HepG2 (cell line): ENCODE data around the gene RUSF1. TPM values are rescaled to one million over a fixed set of nuclear protein-coding genes. Genes with fewer than 3 reads are reported as not detected.

ENCODE experiments used
- ATAC-seq: fragments of 200-7000 bp; cut with Tn5 transposase; 3 replicates; pipeline ENCODE4 v1.9.1; 2020; ENCODE audit warnings: mild to moderate bottlenecking, moderate library complexity
- BruUV-seq: library from RNA; stranded (reverse); fragments of 400-500 nt; replicated peaks from 2 replicates; lab custom pipeline; 2021; lab: Mats Ljungman, UMichigan
- CTCF ChIA-PET: fragments of 300-600 bp; formaldehyde crosslinking; extraction: SDS; loops from one replicate; lab custom pipeline; 2021; ENCODE audit warnings: low total read pairs, inconsistent platforms, low intra/inter-chr PET ratio; lab: Yijun Ruan, JAX
- POLR2A ChIA-PET: fragments of 350-600 bp; sonication (Branson Sonifier 250); formaldehyde crosslinking; loops from one replicate; lab custom pipeline; 2020; ENCODE audit warnings: antibody characterized with exemption, inconsistent platforms; lab: Yijun Ruan, JAX
- DNase-seq: peaks from one replicate; pipeline ENCODE4 v3.0.0-alpha.2; 2015; ENCODE audit warnings: low spot score
- FAIRE-seq: peaks from 3 replicates; lab custom pipeline; 2011; peaks lifted over from hg19 to GRCh38; lab: Jason Lieb, UNC
- H2AFZ ChIP-seq: one replicate; pipeline ENCODE4 v1.6.1; 2011; ENCODE audit warnings: low read length, inconsistent platforms
- H3K27ac ChIP-seq: fragments of 300-600 bp; 3 replicates; pipeline ENCODE4 v1.8.0; 2011; ENCODE audit warnings: mixed run types, mild to moderate bottlenecking, mixed read lengths, low read length, inconsistent platforms; ENCODE audit not compliant: insufficient read depth; ENCODE audit errors: extremely low read length
- H3K27me3 ChIP-seq, 2 experiments: fragments of 200-600 bp in 1 of 2; 2 replicates in 1 of 2; 3 replicates in 1 of 2; pipeline versions ENCODE4 v1.6.0 to v1.8.0; 2011; ENCODE audit warnings: low read length in 2 of 2, mild to moderate bottlenecking in 2 of 2, moderate library complexity in 2 of 2, inconsistent platforms in 1 of 2; ENCODE audit not compliant: insufficient read depth in 2 of 2, control insufficient read depth in 1 of 2
- H3K36me3 ChIP-seq, 2 experiments: fragments of 200-600 bp in 1 of 2; replicated peaks in 1 of 2; 2 replicates in 1 of 2; 3 replicates in 1 of 2; pipeline versions ENCODE4 v1.5.1 to v1.8.0; 2011; ENCODE audit warnings: low read length in 2 of 2, inconsistent platforms in 1 of 2; ENCODE audit not compliant: insufficient read depth in 2 of 2, control insufficient read depth in 1 of 2
- H3K4me1 ChIP-seq: 2 replicates; pipeline ENCODE4 v1.5.1; 2012; ENCODE audit warnings: low read length, inconsistent platforms; ENCODE audit not compliant: insufficient read depth
- H3K4me2 ChIP-seq: 2 replicates; pipeline ENCODE4 v1.6.0; 2011; ENCODE audit warnings: low read depth, low read length, inconsistent platforms
- H3K4me3 ChIP-seq, 3 experiments: fragments of 200-600 bp in 1 of 3; sonication (generic), shearing (Covaris generic) in 1 of 3; replicated peaks in 1 of 3; 2 replicates each; pipeline ENCODE4 v1.5.1; 2011 to 2016; ENCODE audit warnings: low read length in 3 of 3, inconsistent platforms in 2 of 3, low read depth in 2 of 3, mild to moderate bottlenecking in 2 of 3, control low read depth in 1 of 3, mixed read lengths in 1 of 3; ENCODE audit not compliant: insufficient read depth in 1 of 3
- H3K79me2 ChIP-seq: one replicate; pipeline ENCODE4 v1.6.1; 2011; ENCODE audit warnings: low read length, inconsistent platforms; ENCODE audit not compliant: insufficient read depth
- H3K9ac ChIP-seq: 2 replicates; pipeline ENCODE4 v1.6.0; 2011; ENCODE audit warnings: mild to moderate bottlenecking, low read depth, low read length, inconsistent platforms; ENCODE audit not compliant: insufficient read depth
- H3K9me3 ChIP-seq: 2 replicates; pipeline ENCODE4 v1.5.1; 2012; ENCODE audit warnings: mild to moderate bottlenecking, low read length
- H4K20me1 ChIP-seq: 2 replicates; pipeline ENCODE4 v1.6.0; 2011; ENCODE audit warnings: inconsistent platforms, mild to moderate bottlenecking, low read length, moderate library complexity; ENCODE audit not compliant: insufficient read depth
- AGO1 ChIP-seq: fragments of 200-400 bp; formaldehyde crosslinking; IDR thresholded peaks from 2 replicates; pipeline ENCODE4 v1.6.1; 2017; ENCODE audit warnings: mild to moderate bottlenecking, low read depth, low read length, moderate library complexity; ENCODE audit not compliant: poor library complexity, severe bottlenecking
- ARID2 ChIP-seq: sonication (generic); formaldehyde crosslinking; IDR thresholded peaks from 2 replicates; pipeline ENCODE4 v1.8.1; 2022; ENCODE audit warnings: mild to moderate bottlenecking, missing genetic modification reagents, borderline replicate concordance
- ASH2L ChIP-seq: fragments of 300-600, 200-600 bp; sonication (generic); IDR thresholded peaks from 2 replicates; pipeline ENCODE4 v1.7.0; 2017; ENCODE audit warnings: low read depth, mild to moderate bottlenecking, moderate library complexity, mixed read lengths, low read length; ENCODE audit not compliant: insufficient read length
- CEBPB ChIP-seq: IDR thresholded peaks from 2 replicates; pipeline ENCODE4 v1.6.1; 2011; ENCODE audit warnings: low read depth, low read length, improper control_type of control experiment, borderline replicate concordance
- GMEB2 ChIP-seq: IDR thresholded peaks from 2 replicates; pipeline ENCODE4 v1.6.1; 2016; ENCODE audit warnings: missing biosample characterization, missing genetic modification reagents, low read depth
- JARID2 ChIP-seq: sonication (generic); formaldehyde crosslinking; IDR thresholded peaks from 2 replicates; pipeline ENCODE4 v1.8.1; 2023; ENCODE audit warnings: missing genetic modification reagents, inconsistent platforms; ENCODE audit not compliant: insufficient replicate concordance
- NFKB2 ChIP-seq: sonication (generic); formaldehyde crosslinking; IDR thresholded peaks from 2 replicates; pipeline ENCODE4 v1.4.0; 2020; ENCODE audit warnings: missing genetic modification reagents, borderline replicate concordance
- PHF21A ChIP-seq: sonication (generic); formaldehyde crosslinking; IDR thresholded peaks from 2 replicates; pipeline ENCODE4 v1.5.0; 2020; ENCODE audit warnings: mild to moderate bottlenecking, missing genetic modification reagents
- POLR2A ChIP-seq, 2 experiments: IDR thresholded peaks; 2 replicates each; pipeline ENCODE4 v1.6.1; 2011; ENCODE audit warnings: low read depth in 2 of 2, low read length in 2 of 2, mild to moderate bottlenecking in 1 of 2, moderate library complexity in 1 of 2; ENCODE audit not compliant: insufficient read depth in 1 of 2
- RBFOX2 ChIP-seq: fragments of 200-400 bp; formaldehyde crosslinking; IDR thresholded peaks from 2 replicates; pipeline ENCODE4 v1.6.1; 2017; ENCODE audit warnings: low read depth, mild to moderate bottlenecking, low read length
- RFX1 ChIP-seq: fragments of 450-650 bp; IDR thresholded peaks from 2 replicates; pipeline ENCODE4 v1.6.1; 2017
- TARDBP ChIP-seq: sonication (generic); formaldehyde crosslinking; IDR thresholded peaks from 2 replicates; pipeline ENCODE4 v1.8.0; 2022; ENCODE audit warnings: mild to moderate bottlenecking, missing genetic modification reagents
- TGIF2 ChIP-seq: IDR thresholded peaks from 2 replicates; pipeline ENCODE4 v1.6.1; 2016; ENCODE audit warnings: control low read depth, missing compliant biosample characterization
- ZNF768 ChIP-seq: sonication (generic); formaldehyde crosslinking; IDR thresholded peaks from 2 replicates; pipeline ENCODE4 v1.4.0; 2020; ENCODE audit warnings: missing genetic modification reagents
- ZNF784 ChIP-seq: sonication (generic); formaldehyde crosslinking; IDR thresholded peaks from 2 replicates; pipeline ENCODE4 v1.5.1; 2020; ENCODE audit warnings: missing genetic modification reagents, mild to moderate bottlenecking, borderline replicate concordance
- ZSCAN12 ChIP-seq: sonication (generic); formaldehyde crosslinking; IDR thresholded peaks from 2 replicates; pipeline ENCODE4 v1.9.0; 2021; ENCODE audit warnings: mild to moderate bottlenecking, missing genetic modification reagents
- WGBS: methylation state at CpG from one replicate; pipeline ENCODE4 v1.1.6; 2017; ENCODE audit warnings: low lambda C conversion rate; 5-methylcytosine and 5-hydroxymethylcytosine counted together
- in situ Hi-C: cut with HindIII; loops from 2 replicates; pipeline ENCODE4 v1.10.0; 2017; ENCODE audit warnings: low pct_unique_long_range_greater_than_20kb; ENCODE audit not compliant: extremely low pct_ligation_motif_present
- intact Hi-C: fragments of 100-400 bp; cut with micrococcal nuclease; formaldehyde crosslinking; loops from one replicate; pipeline ENCODE4 v1.10.0; 2022; ENCODE audit not compliant: unreplicated experiment
- polyA plus RNA-seq, 8 experiments: library from polyadenylated mRNA; depleted of rRNA in 3 of 8; stranded (reverse) in 7 of 8; unstranded in 1 of 8; fragments of >200 nt; fragmentation: Illumina TruSeq in 4 of 8; extraction: Trizol in 4 of 8; gene quantifications; 2 replicates each; pipeline versions ENCODE4 v1.2.1 to v1.2.3, GENCODE V29; 2011 to 2016; ENCODE audit warnings: low read depth in 4 of 8, missing spikeins in 1 of 8, mixed read lengths in 1 of 8; ENCODE audit not compliant: insufficient read depth in 1 of 8
- total RNA-seq, 5 experiments: library from RNA; depleted of rRNA; stranded (reverse); fragments of >200 nt; fragmentation: Illumina TruSeq; extraction: Trizol; gene quantifications; 2 replicates each; pipeline ENCODE4 v1.2.3, GENCODE V29; 2016; ENCODE audit warnings: low read depth in 1 of 5
- TF ChIP-seq, protein P1 (sequence below): sonication (generic); formaldehyde crosslinking; IDR thresholded peaks from 2 replicates; pipeline ENCODE4 v1.9.0; 2022; ENCODE audit warnings: missing genetic modification reagents, mild to moderate bottlenecking, borderline replicate concordance
- TF ChIP-seq, protein P2 (sequence below): sonication (generic); formaldehyde crosslinking; IDR thresholded peaks from 2 replicates; pipeline ENCODE4 v1.8.1; 2023; ENCODE audit warnings: missing genetic modification reagents, mild to moderate bottlenecking, borderline replicate concordance
- TF ChIP-seq, protein P3 (sequence below): sonication (generic); formaldehyde crosslinking; IDR thresholded peaks from 2 replicates; pipeline ENCODE4 v1.4.0; 2020; ENCODE audit warnings: missing genetic modification reagents, borderline replicate concordance

RUSF1 gene
- total and polyA plus RNA-seq, 2 of the 13 experiments (the other 11 are each of a cell fraction or from before 2014, with no cell fraction given) = 40.8 to 50.2 TPM

- DNase-seq (no peak), FAIRE-seq (no peak), ATAC-seq (no peak)
- peaks cover 19% of the 10 kb centered on the region for H3K4me1 ChIP-seq
- peaks cover 10 to 28% of the 10 kb centered on the region in 2 experiments for H3K36me3 ChIP-seq
- H2AFZ ChIP-seq = no peak overlapping the region
- H3K27ac ChIP-seq = no peak overlapping the region
- in situ Hi-C loops = no loop called here
- H4K20me1 ChIP-seq = no peaks in the 10 kb centered on the region
- no peaks in the 10 kb centered on the region for H3K79me2 ChIP-seq
- H3K4me3 ChIP-seq = no peak overlapping the region
- H3K9me3 ChIP-seq = no peaks in the 10 kb centered on the region
- no peak overlapping the region for H3K9ac ChIP-seq
- H3K4me2 ChIP-seq = no peak overlapping the region
- CTCF ChIA-PET = no interaction called here
- POLR2A ChIA-PET = interaction anchor here (1.5 to 2.9 kb wide), 3 partner anchors 11 to 20 kb away, joined by 3 to 8 read pairs (median 8); partner anchors contain the start of gene RUSF1
- peaks cover 0 to 3% of the 10 kb centered on the region in 2 experiments; a peak in 2 of 5 replicates for H3K27me3 ChIP-seq
- 97% methylated on average over 38 of the region's 60 CpGs for WGBS
- intact Hi-C loops = no loop called here
- no TSS peak for BruUV-seq
- TF ChIP-seq CEBPB (no peak), NFKB2 (CRISPR knock-in tag) (no peak), POLR2A (IDR thresholded peaks at IDR 0.05; ENCODE audit: insufficient read depth in 1 of 2, low read depth in 2 of 2, low read length in 2 of 2) (peak in 1 of 2 experiments; percentile 7; a peak in 1 of 4 replicates), JARID2 (CRISPR knock-in tag) (no peak), PHF21A (CRISPR knock-in tag) (no peak), RFX1 (no peak), ARID2 (no peak), ZSCAN12 (CRISPR knock-in tag) (no peak), ZNF784 (CRISPR knock-in tag) (no peak), TGIF2 (CRISPR knock-in tag) (no peak), RBFOX2 (0 out of 2 replicates have a peak, but pooled peaks have one; percentile 8), TARDBP (CRISPR knock-in tag) (no peak), ASH2L (no peak), GMEB2 (CRISPR knock-in tag) (no peak), ZNF768 (peak; percentile 15; the same call in 1 of the 2 replicates), AGO1 (peak; percentile 6)
- TF ChIP-seq, protein P1, sequence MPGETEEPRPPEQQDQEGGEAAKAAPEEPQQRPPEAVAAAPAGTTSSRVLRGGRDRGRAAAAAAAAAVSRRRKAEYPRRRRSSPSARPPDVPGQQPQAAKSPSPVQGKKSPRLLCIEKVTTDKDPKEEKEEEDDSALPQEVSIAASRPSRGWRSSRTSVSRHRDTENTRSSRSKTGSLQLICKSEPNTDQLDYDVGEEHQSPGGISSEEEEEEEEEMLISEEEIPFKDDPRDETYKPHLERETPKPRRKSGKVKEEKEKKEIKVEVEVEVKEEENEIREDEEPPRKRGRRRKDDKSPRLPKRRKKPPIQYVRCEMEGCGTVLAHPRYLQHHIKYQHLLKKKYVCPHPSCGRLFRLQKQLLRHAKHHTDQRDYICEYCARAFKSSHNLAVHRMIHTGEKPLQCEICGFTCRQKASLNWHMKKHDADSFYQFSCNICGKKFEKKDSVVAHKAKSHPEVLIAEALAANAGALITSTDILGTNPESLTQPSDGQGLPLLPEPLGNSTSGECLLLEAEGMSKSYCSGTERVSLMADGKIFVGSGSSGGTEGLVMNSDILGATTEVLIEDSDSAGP = peak; percentile 24; the same call in 1 of the 2 replicates
- TF ChIP-seq, protein P2, sequence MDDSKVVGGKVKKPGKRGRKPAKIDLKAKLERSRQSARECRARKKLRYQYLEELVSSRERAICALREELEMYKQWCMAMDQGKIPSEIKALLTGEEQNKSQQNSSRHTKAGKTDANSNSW (CRISPR knock-in tag) = no peak
- TF ChIP-seq, protein P3, sequence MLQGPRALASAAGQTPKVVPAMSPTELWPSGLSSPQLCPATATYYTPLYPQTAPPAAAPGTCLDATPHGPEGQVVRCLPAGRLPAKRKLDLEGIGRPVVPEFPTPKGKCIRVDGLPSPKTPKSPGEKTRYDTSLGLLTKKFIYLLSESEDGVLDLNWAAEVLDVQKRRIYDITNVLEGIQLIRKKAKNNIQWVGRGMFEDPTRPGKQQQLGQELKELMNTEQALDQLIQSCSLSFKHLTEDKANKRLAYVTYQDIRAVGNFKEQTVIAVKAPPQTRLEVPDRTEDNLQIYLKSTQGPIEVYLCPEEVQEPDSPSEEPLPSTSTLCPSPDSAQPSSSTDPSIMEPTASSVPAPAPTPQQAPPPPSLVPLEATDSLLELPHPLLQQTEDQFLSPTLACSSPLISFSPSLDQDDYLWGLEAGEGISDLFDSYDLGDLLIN (CRISPR knock-in tag) = no peak
These were observed 20.3 kb downstream of the RUSF1 start for GRCh38 chr16:31487720-31488467.
